H4 (cell line): ENCODE results near the gene CHERP. TPM values are rescaled to one million over a fixed set of nuclear protein-coding genes. Genes with fewer than 3 reads are reported as not detected.
"Not testable (repeated sequence)": the region's sequence is repeated elsewhere in the genome, so short reads cannot be mapped to it uniquely, and the experiment has no call there.

ENCODE experiments used
- DNase-seq: peaks from one replicate; pipeline ENCODE4 v3.0.0-alpha.2; 2015; ENCODE audit warnings: low spot score
- total RNA-seq: library from RNA; depleted of rRNA; stranded (reverse); fragments of >200 nt; shearing (Covaris generic); gene quantifications from 2 replicates; pipeline ENCODE4 v1.2.3, GENCODE V29; 2014

Gene CHERP
- total RNA-seq, 1 experiment from 2014 or later = 4.1 TPM

GRCh38 chr19:16520074-16520973, 21.9 kb downstream of the CHERP start:
- no peak for DNase-seq

- DNase-seq = no peak
Measured at GRCh38 chr19:16519230-16519687, 23.0 kb downstream of the CHERP start.

GRCh38 chr19:16518483-16519229, 23.6 kb downstream of the CHERP start:
- no peak for DNase-seq

GRCh38 chr19:16518061-16518460, 24.2 kb downstream of the CHERP start:
- DNase-seq = no peak

GRCh38 chr19:16516923-16517610, 25.2 kb downstream of the CHERP start:
- DNase-seq = no peak

GRCh38 chr19:16516381-16516780, 25.9 kb downstream of the CHERP start:
- no peak for DNase-seq

GRCh38 chr19:16514383-16515019, 27.7 kb downstream of the CHERP start:
- no peak for DNase-seq

- not testable (repeated sequence) for DNase-seq
Measured at GRCh38 chr19:16512611-16513010, 29.6 kb downstream of the CHERP start.

GRCh38 chr19:16509141-16510061, 32.8 kb downstream of the CHERP start:
- no peak for DNase-seq

GRCh38 chr19:16508546-16508945, 33.7 kb downstream of the CHERP start:
- DNase-seq = no peak

GRCh38 chr19:16506961-16507360, 35.3 kb downstream of the CHERP start:
- DNase-seq = no peak

GRCh38 chr19:16506161-16506560, 36.1 kb downstream of the CHERP start:
- DNase-seq = not testable (repeated sequence)

- no peak for DNase-seq
Measured at GRCh38 chr19:16504271-16504670, 38.0 kb downstream of the CHERP start.

- no peak for DNase-seq
Measured at GRCh38 chr19:16497837-16498236, 44.4 kb downstream of the CHERP start.

- DNase-seq = no peak
Measured at GRCh38 chr19:16497042-16497441, 45.2 kb downstream of the CHERP start.

GRCh38 chr19:16496613-16496983, 45.6 kb downstream of the CHERP start:
- no peak for DNase-seq

- DNase-seq = peak; percentile 99
Measured at GRCh38 chr19:16495982-16496612, 46.1 kb downstream of the CHERP start, which contains the start of the genes C19orf44 and CALR3. Gene C19orf44 (plus strand): TSS chr19:16496394. CDS start chr19:16500793, 4,399 bp downstream. Gene CALR3 (minus strand): TSS chr19:16496167. CDS start chr19:16496129, 38 bp downstream.

- not testable (repeated sequence) for DNase-seq
Measured at GRCh38 chr19:16486476-16486875, 55.8 kb downstream of the CHERP start.

- DNase-seq = no peak
Measured at GRCh38 chr19:16482745-16483144, 59.5 kb downstream of the CHERP start.

GRCh38 chr19:16477311-16477710, 64.9 kb downstream of the CHERP start:
- no peak for DNase-seq
